Measurements from ENCODE around the gene CARF.
A peak's percentile ranks its signal among the peaks of the same experiment; 100 is the strongest.
"Not testable (repeated sequence)": the region's sequence is repeated elsewhere in the genome, so short reads cannot be mapped to it uniquely, and the experiment has no call there.

Gene CARF

GRCh38 chr2:202909394-202910192 lies 2.5 kb upstream of the CARF start:
- Histone ChIP-seq H3K9me3 (ENCODE audit: control insufficient read depth in 2 of 2, low read length in 2 of 2) (no peaks in the 10 kb centered on the region), H3K27ac (ENCODE audit: low read depth in 2 of 2, low read length in 2 of 2) (no peak overlapping the region), H3K9ac (ENCODE audit: low read depth in 1 of 2, low read length in 2 of 2) (no peak overlapping the region), H3K4me1 (ENCODE audit: control insufficient read depth in 2 of 2, insufficient read depth in 2 of 2, low read length in 2 of 2) (peaks cover 2 to 5% of the 10 kb centered on the region in 2 donors), H3K4me3 (ENCODE audit: low read length in 2 of 2) (no peak overlapping the region), H3K36me3 (ENCODE audit: control insufficient read depth in 2 of 2, insufficient read depth in 2 of 2, low read length in 2 of 2) (no peaks in the 10 kb centered on the region), H3K27me3 (ENCODE audit: control insufficient read depth in 2 of 2, insufficient read depth in 2 of 2, low read length in 2 of 2) (no peaks in the 10 kb centered on the region)

GRCh38 chr2:202910250-202910649 lies 1.8 kb upstream of the CARF start:
- H3K27me3 ChIP-seq (ENCODE audit: control insufficient read depth in 2 of 2, insufficient read depth in 2 of 2, low read length in 2 of 2); H3K4me1 ChIP-seq (ENCODE audit: control insufficient read depth in 2 of 2, insufficient read depth in 2 of 2, low read length in 2 of 2); H3K36me3 ChIP-seq (ENCODE audit: control insufficient read depth in 2 of 2, insufficient read depth in 2 of 2, low read length in 2 of 2); H3K27ac ChIP-seq (ENCODE audit: low read depth in 2 of 2, low read length in 2 of 2); H3K9me3 ChIP-seq (ENCODE audit: control insufficient read depth in 2 of 2, low read length in 2 of 2): not testable (repeated sequence)
- H3K9ac ChIP-seq (ENCODE audit: low read depth in 1 of 2, low read length in 2 of 2), result peak overlapping the region in 1 of 2 donors; percentile 17
- peak overlapping the region in 1 of 2 donors; percentile 100 for H3K4me3 ChIP-seq (ENCODE audit: low read length in 2 of 2)

GRCh38 chr2:202910698-202911097 lies 1.4 kb upstream of the CARF start:
- H3K9ac ChIP-seq (ENCODE audit: low read depth in 1 of 2, low read length in 2 of 2), result peak overlapping the region; percentile 62 to 90
- H3K27me3 ChIP-seq (ENCODE audit: control insufficient read depth in 2 of 2, insufficient read depth in 2 of 2, low read length in 2 of 2), result no peaks in the 10 kb centered on the region
- H3K27ac ChIP-seq (ENCODE audit: low read depth in 2 of 2, low read length in 2 of 2), result no peak overlapping the region
- peak overlapping the region; percentile 86 to 100 for H3K4me3 ChIP-seq (ENCODE audit: low read length in 2 of 2)
- H3K36me3 ChIP-seq (ENCODE audit: control insufficient read depth in 2 of 2, insufficient read depth in 2 of 2, low read length in 2 of 2), result no peaks in the 10 kb centered on the region
- no peaks in the 10 kb centered on the region for H3K9me3 ChIP-seq (ENCODE audit: control insufficient read depth in 2 of 2, low read length in 2 of 2)
- peaks cover 2 to 5% of the 10 kb centered on the region in 2 donors for H3K4me1 ChIP-seq (ENCODE audit: control insufficient read depth in 2 of 2, insufficient read depth in 2 of 2, low read length in 2 of 2)

- H3K9ac ChIP-seq (ENCODE audit: low read depth in 1 of 2, low read length in 2 of 2), result peak overlapping the region; percentile 62 to 90
Observed at GRCh38 chr2:202911203-202911511, 918 bp upstream of the CARF start.

GRCh38 chr2:202912342-202913201 lies 497 bp downstream of the CARF start:
- not testable (repeated sequence) for H3K27me3 ChIP-seq (ENCODE audit: control insufficient read depth in 2 of 2, insufficient read depth in 2 of 2, low read length in 2 of 2); H3K36me3 ChIP-seq (ENCODE audit: control insufficient read depth in 2 of 2, insufficient read depth in 2 of 2, low read length in 2 of 2); H3K9me3 ChIP-seq (ENCODE audit: control insufficient read depth in 2 of 2, low read length in 2 of 2); H3K4me1 ChIP-seq (ENCODE audit: control insufficient read depth in 2 of 2, insufficient read depth in 2 of 2, low read length in 2 of 2)
- Histone ChIP-seq H3K4me3 (ENCODE audit: low read length in 2 of 2) (peak overlapping the region; percentile 86 to 100), H3K9ac (ENCODE audit: low read depth in 1 of 2, low read length in 2 of 2) (peak overlapping the region; percentile 70 to 90), H3K27ac (ENCODE audit: low read depth in 2 of 2, low read length in 2 of 2) (peak overlapping the region; percentile 86 to 90)

More at GRCh38 chr2:202911203-202911511, 918 bp upstream of the CARF start:
- Histone ChIP-seq H3K36me3 (ENCODE audit: control insufficient read depth in 2 of 2, insufficient read depth in 2 of 2, low read length in 2 of 2) (no peaks in the 10 kb centered on the region), H3K27ac (ENCODE audit: low read depth in 2 of 2, low read length in 2 of 2) (peak overlapping the region; percentile 86 to 90), H3K27me3 (ENCODE audit: control insufficient read depth in 2 of 2, insufficient read depth in 2 of 2, low read length in 2 of 2) (no peaks in the 10 kb centered on the region), H3K9me3 (ENCODE audit: control insufficient read depth in 2 of 2, low read length in 2 of 2) (no peaks in the 10 kb centered on the region), H3K4me3 (ENCODE audit: low read length in 2 of 2) (peak overlapping the region; percentile 86 to 100), H3K4me1 (ENCODE audit: control insufficient read depth in 2 of 2, insufficient read depth in 2 of 2, low read length in 2 of 2) (peaks cover 2 to 5% of the 10 kb centered on the region in 2 donors)

- no peak overlapping the region for H3K27ac ChIP-seq (ENCODE audit: low read depth in 2 of 2, low read length in 2 of 2)
- no peaks in the 10 kb centered on the region for H3K9me3 ChIP-seq (ENCODE audit: control insufficient read depth in 2 of 2, low read length in 2 of 2)
- H3K4me1 ChIP-seq (ENCODE audit: control insufficient read depth in 2 of 2, insufficient read depth in 2 of 2, low read length in 2 of 2), result no peaks in the 10 kb centered on the region
- no peak overlapping the region for H3K4me3 ChIP-seq (ENCODE audit: low read length in 2 of 2)
- no peaks in the 10 kb centered on the region for H3K27me3 ChIP-seq (ENCODE audit: control insufficient read depth in 2 of 2, insufficient read depth in 2 of 2, low read length in 2 of 2)
- H3K9ac ChIP-seq (ENCODE audit: low read depth in 1 of 2, low read length in 2 of 2), result no peak overlapping the region
- H3K36me3 ChIP-seq (ENCODE audit: control insufficient read depth in 2 of 2, insufficient read depth in 2 of 2, low read length in 2 of 2), result peaks cover 0 to 5% of the 10 kb centered on the region in 2 donors
Observed at GRCh38 chr2:202918860-202919259, 6.8 kb downstream of the CARF start.

GRCh38 chr2:202932425-202933138 lies 20.5 kb downstream of the CARF start:
- H3K36me3 ChIP-seq (ENCODE audit: control insufficient read depth in 2 of 2, insufficient read depth in 2 of 2, low read length in 2 of 2), result peaks cover 0 to 17% of the 10 kb centered on the region in 2 donors
- H3K9ac ChIP-seq (ENCODE audit: low read depth in 1 of 2, low read length in 2 of 2), result no peak overlapping the region
- H3K4me3 ChIP-seq (ENCODE audit: low read length in 2 of 2), result no peak overlapping the region

GRCh38 chr2:202933139-202933510 lies 21.1 kb downstream of the CARF start:
- Histone ChIP-seq H3K27ac (ENCODE audit: low read depth in 2 of 2, low read length in 2 of 2) (no peak overlapping the region), H3K4me3 (ENCODE audit: low read length in 2 of 2) (no peak overlapping the region), H3K27me3 (ENCODE audit: control insufficient read depth in 2 of 2, insufficient read depth in 2 of 2, low read length in 2 of 2) (no peaks in the 10 kb centered on the region), H3K36me3 (ENCODE audit: control insufficient read depth in 2 of 2, insufficient read depth in 2 of 2, low read length in 2 of 2) (peaks cover 0 to 12% of the 10 kb centered on the region in 2 donors), H3K4me1 (ENCODE audit: control insufficient read depth in 2 of 2, insufficient read depth in 2 of 2, low read length in 2 of 2) (no peaks in the 10 kb centered on the region), H3K9me3 (ENCODE audit: control insufficient read depth in 2 of 2, low read length in 2 of 2) (no peaks in the 10 kb centered on the region), H3K9ac (ENCODE audit: low read depth in 1 of 2, low read length in 2 of 2) (no peak overlapping the region)

More at GRCh38 chr2:202932425-202933138, 20.5 kb downstream of the CARF start:
- Histone ChIP-seq H3K4me1 (ENCODE audit: control insufficient read depth in 2 of 2, insufficient read depth in 2 of 2, low read length in 2 of 2) (no peaks in the 10 kb centered on the region), H3K9me3 (ENCODE audit: control insufficient read depth in 2 of 2, low read length in 2 of 2) (no peaks in the 10 kb centered on the region), H3K27ac (ENCODE audit: low read depth in 2 of 2, low read length in 2 of 2) (no peak overlapping the region), H3K27me3 (ENCODE audit: control insufficient read depth in 2 of 2, insufficient read depth in 2 of 2, low read length in 2 of 2) (no peaks in the 10 kb centered on the region)

- H3K9me3 ChIP-seq (ENCODE audit: control insufficient read depth in 2 of 2, low read length in 2 of 2), result no peaks in the 10 kb centered on the region
- no peak overlapping the region for H3K4me3 ChIP-seq (ENCODE audit: low read length in 2 of 2)
- H3K36me3 ChIP-seq (ENCODE audit: control insufficient read depth in 2 of 2, insufficient read depth in 2 of 2, low read length in 2 of 2), result peaks cover 0 to 10% of the 10 kb centered on the region in 2 donors
- H3K9ac ChIP-seq (ENCODE audit: low read depth in 1 of 2, low read length in 2 of 2), result no peak overlapping the region
- H3K27ac ChIP-seq (ENCODE audit: low read depth in 2 of 2, low read length in 2 of 2), result no peak overlapping the region
- H3K4me1 ChIP-seq (ENCODE audit: control insufficient read depth in 2 of 2, insufficient read depth in 2 of 2, low read length in 2 of 2), result no peaks in the 10 kb centered on the region
- no peaks in the 10 kb centered on the region for H3K27me3 ChIP-seq (ENCODE audit: control insufficient read depth in 2 of 2, insufficient read depth in 2 of 2, low read length in 2 of 2)
Observed at GRCh38 chr2:202933958-202934357, 21.9 kb downstream of the CARF start.

GRCh38 chr2:202934456-202934855 lies 22.4 kb downstream of the CARF start:
- peaks cover 0 to 10% of the 10 kb centered on the region in 2 donors for H3K36me3 ChIP-seq (ENCODE audit: control insufficient read depth in 2 of 2, insufficient read depth in 2 of 2, low read length in 2 of 2)
- no peak overlapping the region for H3K9ac ChIP-seq (ENCODE audit: low read depth in 1 of 2, low read length in 2 of 2)
- no peaks in the 10 kb centered on the region for H3K4me1 ChIP-seq (ENCODE audit: control insufficient read depth in 2 of 2, insufficient read depth in 2 of 2, low read length in 2 of 2)
- no peaks in the 10 kb centered on the region for H3K27me3 ChIP-seq (ENCODE audit: control insufficient read depth in 2 of 2, insufficient read depth in 2 of 2, low read length in 2 of 2)
- no peaks in the 10 kb centered on the region for H3K9me3 ChIP-seq (ENCODE audit: control insufficient read depth in 2 of 2, low read length in 2 of 2)
- no peak overlapping the region for H3K27ac ChIP-seq (ENCODE audit: low read depth in 2 of 2, low read length in 2 of 2)
- no peak overlapping the region for H3K4me3 ChIP-seq (ENCODE audit: low read length in 2 of 2)
